ENCODE measurements around the gene CHRNE.

GRCh38 chr17:4851084-4851483 is 51.8 kb downstream of the CHRNE start:
- TF ChIP-seq EZH2 (IDR thresholded peaks at IDR 0.05) (no peak), POLR2AphosphoS5 (IDR thresholded peaks at IDR 0.05; ENCODE audit: borderline replicate concordance, low read depth, low read length) (no peak), FOXP2 (optimal IDR thresholded peaks at IDR 0.05; ENCODE audit: control extremely low read depth, extremely low read length, insufficient read depth) (no peak)
